Hematopoietic multipotent progenitor cell treated with erythropoietin and hydrocortisone succinate and interleukin-3 and kit ligand, for 6 days (in vitro differentiated cells): ENCODE results near the gene C1QTNF4.
A peak's percentile ranks its signal among the peaks of the same experiment; 100 is the strongest.

ENCODE experiments used
- DNase-seq: peaks from one replicate; pipeline ENCODE4 v3.0.0-alpha.2; 2015

The C1QTNF4 gene

DNA sequence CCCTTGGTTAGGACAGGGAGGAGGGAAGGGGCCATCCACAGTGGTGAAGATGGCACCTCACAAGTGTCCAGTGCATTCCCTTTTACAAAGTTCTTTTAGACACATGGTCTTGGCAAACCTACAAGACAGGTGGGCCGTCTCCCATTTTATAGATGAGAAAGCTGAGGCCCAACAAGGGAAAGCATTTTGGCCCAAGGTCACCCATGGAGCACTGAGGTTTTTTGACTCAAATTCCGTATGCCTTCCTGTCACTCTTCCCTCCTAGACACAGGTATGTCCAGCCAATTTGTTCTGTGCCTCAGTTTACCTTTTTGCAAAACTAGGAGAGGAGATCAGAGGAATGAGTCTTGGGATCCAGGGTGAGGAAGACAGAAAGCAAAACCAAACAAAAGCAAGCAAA is 1.2 kb downstream of the C1QTNF4 start:
- DNase-seq, result no peak

DNA sequence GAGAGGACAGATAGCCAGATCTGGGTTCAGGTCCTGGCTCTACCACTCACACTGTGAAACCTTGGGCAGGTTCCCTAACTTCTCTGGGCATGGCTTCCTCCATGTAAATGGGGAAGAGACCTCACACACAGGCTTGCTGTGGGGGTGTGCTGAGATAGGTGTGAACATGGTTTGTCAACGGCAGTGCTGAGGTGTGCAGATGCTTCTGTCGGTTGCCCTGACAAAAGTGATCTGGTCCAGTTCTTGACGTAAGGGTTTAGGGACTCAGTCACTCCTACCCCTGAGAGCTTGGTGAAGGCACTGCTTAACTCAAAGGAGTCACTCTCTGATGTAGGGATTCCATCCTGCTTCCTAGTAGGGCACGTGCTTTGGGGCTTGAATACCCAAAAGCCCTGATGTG is 2.0 kb downstream of the C1QTNF4 start:
- DNase-seq, result no peak

DNA sequence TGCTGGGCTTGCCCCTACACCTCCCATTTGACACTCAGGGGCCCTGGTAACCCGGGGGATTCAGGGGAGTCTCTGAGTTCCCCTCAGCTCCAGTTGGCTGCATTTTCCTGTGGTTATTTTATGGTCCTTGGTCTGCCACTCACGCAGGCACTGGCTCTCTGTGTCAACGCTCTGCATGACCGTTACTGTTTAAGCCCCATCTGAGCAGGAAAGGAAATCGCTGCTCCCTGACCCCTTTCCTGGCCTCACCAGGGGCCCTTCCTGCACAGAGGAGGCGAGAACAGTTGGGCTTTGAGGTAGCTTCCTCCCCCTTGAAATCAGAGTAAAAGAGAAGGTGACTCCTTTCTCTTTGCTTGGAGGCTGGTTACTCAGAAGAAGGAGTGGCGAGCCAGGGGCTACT is 2.4 kb downstream of the C1QTNF4 start:
- DNase-seq, result peak; percentile 42

DNA sequence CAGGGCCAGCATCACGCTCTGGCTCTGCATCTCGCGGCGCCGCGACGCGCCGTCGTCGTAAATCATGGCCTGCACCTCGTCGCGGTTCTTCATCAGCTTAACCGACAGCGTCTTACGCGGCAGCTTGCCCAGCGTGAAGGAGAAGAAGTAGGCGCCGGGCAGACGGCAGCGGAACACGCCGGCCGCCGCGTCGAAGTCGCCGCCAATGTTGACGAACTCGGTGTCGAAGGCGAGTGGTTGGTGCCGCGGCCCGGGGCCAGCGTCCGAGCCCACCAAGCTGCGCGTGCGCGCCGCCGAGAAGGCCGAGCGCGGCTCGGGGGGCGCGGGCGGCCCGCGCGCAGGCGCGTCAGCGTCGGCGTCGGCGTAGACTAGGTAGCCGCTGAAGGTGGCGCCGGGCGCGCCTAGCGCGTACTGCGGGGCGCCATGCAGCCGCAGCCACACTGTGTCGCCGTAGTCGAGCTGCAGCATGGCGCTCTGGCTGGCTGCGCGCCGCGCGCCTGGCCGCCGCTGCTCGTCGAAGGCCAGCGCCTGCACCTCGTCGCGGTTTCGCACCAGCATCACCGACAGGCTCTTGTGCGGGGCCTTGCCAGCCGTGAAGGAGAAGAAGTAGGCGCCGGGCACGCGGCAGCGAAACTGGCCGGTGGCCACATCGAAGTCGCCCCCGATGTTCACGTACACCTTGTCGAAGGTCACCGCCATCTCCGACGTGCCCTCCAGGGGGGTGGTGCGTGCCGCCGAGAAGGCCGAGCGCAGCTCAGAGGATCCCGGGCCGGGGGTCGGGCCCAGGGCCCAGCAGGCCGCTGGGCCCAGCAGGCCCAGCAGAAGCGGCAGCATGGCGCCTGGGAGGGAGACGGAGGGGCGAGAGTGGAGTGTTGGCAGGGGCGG is 4.0 kb downstream of the C1QTNF4 start:
- no peak for DNase-seq

DNA sequence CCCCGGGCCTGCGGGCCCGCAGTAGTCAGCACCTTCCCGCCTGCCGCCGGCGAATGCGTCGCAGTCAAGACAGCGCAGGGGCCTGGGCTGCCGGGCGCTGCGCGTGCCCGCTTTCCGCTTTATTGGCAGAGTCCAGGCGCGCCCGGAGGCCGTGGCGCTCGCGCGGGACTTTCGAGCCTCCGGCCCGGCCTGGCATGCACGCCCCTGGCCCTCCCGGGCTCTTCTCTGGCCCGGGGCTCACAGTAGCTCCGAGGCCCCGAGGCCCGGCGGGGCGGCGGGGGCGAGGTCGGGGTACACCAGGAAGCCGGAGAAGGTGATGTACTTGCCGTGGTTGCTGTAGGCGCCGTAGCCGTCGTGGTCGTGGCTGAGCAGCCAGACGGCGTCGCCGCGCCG is 4.6 kb downstream of the C1QTNF4 start:
- DNase-seq, result no peak

DNA sequence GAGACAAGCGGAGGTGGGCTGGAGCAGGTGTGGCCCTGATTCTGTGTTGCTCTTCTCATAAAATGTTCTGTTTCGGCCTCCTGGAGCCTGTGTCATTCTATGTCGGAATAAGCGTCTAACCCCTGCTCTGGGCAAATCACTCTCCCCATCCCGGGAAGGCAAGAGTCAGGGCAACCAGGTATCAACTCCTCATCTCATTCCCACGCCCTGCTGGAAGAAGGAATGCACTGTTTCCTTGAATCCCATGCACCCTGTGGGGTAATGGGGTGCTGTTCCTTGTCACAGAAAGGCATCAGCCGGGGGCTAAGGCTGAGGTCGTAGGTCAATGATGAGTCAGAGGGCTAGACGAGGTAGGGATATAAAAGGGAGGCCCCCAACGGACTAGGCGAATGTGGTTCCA is 5.1 kb downstream of the C1QTNF4 start:
- DNase-seq, result no peak

DNA sequence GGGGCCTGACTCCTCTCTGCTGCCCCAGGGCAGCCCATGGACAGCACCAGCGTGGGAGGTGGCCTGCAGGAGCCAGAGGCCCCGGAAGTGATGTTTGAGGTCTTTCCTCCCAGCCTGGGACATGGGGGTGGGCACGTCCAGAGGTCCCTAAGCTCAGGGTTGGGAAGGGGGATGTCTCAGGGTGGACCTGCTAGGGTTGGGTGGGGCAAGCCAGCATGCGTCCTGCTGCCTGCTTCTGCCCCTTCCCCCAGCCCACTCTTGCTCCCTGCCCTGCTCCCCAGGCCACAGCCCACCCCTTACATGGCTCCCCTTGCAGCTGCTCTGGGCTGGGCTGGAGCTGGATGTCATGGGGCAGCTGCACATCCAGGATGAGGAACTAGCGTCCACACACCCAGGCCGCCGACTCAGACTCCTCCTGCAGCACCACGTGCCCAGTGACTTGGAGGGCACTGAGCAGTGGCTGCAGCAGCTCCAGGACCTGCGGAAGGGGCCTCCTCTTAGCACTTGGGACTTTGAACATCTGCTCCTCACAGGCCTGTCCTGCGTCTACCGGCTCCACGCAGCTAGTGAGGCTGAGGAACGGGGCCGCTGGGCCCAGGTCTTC is 6.4 kb downstream of the C1QTNF4 start:
- peak; percentile 65 for DNase-seq

DNA sequence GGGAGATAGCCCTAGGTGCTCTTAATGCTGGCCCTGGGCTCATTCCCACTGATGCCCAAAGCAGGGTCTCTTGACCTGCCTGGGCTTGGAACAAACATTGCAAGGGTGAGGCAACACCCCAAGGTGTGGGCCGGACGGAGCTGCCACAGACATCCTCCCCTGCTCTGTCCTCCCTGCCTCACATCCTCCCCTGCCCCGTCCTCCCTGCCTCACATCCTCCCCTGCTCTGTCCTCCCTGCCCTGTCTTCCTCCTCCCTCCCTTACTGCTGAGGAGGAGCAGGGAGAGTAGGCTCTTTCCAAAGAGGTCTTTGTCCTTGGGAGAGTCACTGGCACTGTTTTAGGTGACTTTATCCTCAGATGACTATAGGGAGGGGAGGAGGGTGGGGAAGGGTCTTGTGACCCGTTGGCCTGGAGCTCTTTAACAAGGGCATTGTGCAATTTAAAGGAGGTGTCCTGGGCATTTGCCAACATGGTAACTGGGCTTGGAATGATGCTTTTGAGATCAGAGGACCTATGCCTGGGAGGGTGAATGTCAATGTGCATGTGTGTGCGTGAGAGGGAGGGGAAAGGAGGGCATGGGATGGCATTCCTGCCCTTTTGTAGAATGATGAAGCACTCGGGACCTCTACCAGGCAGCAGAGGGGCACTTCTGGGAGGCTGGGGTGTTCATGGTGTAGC is 7.0 kb downstream of the C1QTNF4 start:
- DNase-seq, result no peak

DNA sequence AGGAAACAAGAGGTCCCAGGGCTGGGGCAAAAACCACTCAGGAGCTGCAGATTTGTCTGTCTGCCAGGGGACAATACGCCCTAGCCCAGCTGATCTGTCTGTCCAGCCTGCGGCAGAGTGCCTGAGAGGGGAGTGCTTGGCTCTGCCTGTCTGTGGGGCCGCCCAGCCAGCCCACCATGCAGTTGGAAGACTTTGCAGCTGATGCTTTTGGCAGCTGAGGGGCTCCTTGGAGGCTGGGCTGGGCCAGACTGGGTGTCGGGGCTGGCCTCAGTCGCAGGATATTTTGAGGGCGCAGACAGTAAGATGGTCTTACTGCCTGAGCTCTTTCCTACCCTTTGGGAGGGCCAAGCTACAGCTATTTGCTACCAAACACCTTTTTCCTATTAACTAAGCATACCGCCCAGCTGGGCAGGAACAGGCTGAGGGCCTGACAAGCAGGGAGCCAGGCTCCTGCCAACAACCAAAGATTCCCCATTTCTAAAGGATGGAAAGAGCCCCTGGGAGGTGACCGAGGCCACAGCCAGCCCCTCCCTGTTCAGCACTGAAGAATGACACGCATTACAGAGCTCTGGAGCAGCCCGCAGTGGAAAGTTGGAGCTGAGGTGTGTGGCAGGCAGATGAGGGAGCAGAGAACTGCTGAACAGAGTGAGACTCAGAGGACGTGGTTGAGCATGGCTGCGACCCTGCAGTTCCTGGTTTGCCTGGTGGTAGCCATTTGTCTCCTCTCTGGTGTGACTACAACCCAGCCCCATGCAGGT is 7.9 kb downstream of the C1QTNF4 start, which contains the start of gene FAM180B:
FAM180B (plus strand) TSS at position 581 of the 758 bp plus-strand sequence; CDS start at position 672, 91 bp downstream.
- no peak for DNase-seq

DNA sequence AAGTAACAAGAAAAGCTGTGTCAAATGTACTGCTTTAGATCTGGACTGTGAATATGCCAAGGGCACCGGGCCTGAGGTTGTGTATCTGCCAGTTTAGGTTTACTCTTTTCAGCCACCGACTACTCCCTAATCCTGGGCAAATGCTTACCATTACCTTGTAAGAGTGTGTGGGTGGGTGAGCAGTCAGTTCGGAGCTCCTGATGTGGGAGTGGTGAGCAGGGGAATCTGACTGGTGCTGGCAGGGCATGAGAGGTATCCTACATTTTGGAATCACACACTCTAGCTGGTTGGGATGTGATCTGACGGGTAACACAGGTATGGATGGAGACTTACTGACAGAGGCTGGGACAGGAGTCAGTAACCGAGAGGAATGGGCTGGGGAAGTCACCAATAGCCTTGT is 10.4 kb downstream of the C1QTNF4 start:
- DNase-seq, result no peak

DNA sequence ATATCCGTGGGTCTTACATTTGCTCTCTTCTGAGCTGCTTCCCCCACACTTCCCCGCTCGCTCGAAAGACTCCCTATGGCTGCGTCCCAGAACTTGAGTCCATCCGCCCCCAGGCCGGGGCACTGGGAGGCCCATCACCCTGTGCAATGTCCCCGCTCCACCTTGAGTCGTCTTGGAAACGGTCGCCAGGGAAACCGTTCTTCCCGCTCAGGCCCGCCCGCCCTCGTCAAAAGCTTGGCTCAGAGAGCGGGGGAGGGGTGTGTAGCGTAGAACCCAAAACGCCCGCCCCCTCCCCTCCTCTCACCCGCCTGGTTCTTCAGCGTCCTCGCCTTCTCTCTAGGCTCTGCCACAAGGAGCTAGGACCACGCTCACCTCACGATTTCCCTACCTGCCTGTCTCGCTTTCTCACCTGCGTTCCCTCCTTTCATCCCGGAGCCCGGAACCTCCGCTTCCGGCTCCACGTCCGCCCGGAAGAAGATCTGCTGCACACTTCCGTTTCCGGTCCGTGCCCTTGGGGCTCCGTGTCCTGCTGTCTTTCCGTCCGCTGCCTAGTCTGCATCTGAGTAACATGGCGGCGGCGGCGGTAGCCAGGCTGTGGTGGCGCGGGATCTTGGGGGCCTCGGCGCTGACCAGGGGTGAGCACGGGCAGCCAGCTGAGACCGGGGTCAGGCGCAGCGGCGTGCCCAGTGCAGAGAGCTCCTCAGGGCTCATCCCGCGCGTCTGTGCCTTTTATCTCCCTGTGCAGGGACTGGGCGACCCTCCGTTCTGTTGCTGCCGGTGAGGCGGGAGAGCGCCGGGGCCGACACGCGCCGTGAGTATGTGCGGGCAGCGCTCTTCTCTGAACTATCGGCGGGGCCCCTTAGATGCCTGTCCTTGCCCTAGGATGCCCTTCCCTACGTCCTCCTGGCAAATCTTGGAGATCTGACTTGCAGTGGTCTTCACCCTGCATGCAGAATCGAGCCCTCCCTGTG is 15.4 kb downstream of the C1QTNF4 start, which contains the start of the genes KBTBD4 and NDUFS3:
KBTBD4 (minus strand) TSS at position 447 of the 971 bp plus-strand sequence; CDS start at position 428, 19 bp downstream.
NDUFS3 (plus strand) TSS at position 551 of the 971 bp plus-strand sequence; CDS start at position 569, 18 bp downstream.
- DNase-seq, result peak; percentile 93

DNA sequence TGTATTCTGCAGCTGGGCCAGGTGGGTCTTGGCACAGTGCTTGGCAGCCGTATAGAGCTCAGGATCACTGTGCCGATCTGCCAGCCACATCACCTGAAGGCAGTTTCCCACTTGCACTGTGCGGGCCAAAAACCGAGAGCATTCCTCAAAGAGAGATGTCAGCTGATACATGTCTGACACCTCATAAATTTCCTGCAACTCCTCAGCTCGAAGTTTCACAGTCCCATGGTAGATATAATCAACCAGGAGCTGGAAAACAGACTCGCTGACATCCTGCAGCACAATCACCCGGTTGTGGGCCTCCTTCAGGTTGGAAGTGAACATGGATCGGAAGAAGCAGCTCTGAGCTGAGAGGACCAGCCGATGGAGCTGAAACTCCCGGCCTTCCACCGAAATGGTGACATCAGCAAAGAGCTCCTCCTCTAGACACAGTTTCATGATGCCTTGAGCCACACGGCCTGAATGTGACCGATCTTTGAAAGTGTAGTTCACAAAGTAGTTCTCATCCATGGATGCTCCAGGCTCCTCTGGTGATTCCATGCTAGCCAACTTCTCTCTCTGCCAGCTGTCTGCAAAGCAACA is 16.7 kb downstream of the C1QTNF4 start:
- no peak for DNase-seq

DNA sequence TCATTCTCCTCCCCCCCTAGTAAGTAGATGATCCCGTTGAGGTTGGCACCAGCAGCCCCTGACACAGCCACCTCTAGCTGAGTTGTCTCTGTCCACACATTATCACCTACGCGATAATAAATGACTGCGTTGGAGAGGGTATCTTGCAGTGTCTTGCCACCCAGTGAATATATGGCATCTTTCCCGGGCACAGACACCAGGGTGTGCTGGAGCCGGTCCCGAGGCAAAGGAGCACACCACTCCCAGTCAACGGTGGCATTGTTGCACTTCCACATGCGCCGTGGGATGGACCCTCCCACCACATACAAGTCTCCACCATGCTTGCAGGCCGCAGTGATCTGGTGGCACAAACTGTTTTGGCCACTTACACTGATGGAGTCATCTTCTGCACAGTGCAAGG is 20.9 kb downstream of the C1QTNF4 start:
- DNase-seq, result no peak

DNA sequence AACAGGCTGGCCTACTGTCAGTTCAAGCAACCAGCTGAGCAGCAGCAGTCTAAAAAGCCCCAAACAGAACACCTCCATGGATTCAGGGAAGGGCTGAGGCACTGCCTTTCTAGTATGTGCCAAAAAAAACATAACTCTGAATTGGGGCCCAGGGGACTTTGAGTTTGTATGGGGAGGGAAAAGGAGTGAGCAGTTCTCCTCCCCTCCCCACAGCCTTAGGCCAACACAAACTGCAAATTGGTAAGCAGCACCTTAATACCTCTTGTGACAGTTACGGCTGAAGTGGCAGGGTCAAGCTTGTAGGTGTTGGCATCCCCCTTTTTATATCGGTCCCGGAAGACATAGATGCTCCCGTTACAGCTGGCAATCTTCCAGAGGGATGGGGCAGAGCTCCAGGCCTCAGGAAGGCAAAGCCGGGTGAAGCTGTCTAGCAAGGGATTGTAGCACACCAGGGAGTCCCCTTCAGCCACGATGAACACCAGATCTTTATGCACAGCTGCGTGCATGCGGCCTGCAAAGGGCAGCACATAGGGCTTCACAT is 21.4 kb downstream of the C1QTNF4 start:
- DNase-seq, result no peak

DNA sequence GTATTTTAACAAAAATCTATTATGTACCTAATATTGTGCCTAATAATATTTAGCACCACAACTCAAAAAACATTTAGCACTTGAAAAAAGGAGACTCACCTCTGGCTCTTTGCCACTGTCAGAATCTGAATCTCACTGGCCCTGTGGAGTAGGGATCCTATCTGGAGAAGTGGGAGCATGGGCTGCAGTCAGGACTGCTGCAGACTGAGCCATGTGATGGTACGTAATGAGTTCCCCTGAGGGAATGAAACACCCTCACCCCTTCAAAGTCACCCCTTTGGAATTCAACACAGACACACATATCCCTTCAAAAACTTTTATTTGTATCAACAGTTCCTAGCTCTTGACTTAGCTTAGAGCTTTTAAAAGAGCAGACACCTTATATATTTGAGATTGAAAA is 22.3 kb downstream of the C1QTNF4 start:
- no peak for DNase-seq

DNA sequence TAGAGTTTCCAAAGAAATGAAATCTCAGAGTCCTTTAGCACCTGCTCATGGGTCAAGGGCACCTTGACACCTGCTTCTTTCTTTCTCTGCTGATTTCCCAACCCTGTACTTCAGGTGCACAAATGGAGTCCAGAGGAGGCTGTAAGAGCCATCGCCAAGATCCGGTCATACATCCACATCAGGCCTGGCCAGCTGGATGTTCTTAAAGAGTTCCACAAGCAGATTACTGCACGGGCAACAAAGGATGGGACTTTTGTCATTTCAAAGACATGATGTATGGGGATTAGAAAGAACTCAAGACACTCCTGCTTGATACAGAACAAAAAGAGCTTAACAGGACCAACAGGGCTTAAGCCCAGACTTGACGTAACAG is 22.9 kb downstream of the C1QTNF4 start:
- no peak for DNase-seq

DNA sequence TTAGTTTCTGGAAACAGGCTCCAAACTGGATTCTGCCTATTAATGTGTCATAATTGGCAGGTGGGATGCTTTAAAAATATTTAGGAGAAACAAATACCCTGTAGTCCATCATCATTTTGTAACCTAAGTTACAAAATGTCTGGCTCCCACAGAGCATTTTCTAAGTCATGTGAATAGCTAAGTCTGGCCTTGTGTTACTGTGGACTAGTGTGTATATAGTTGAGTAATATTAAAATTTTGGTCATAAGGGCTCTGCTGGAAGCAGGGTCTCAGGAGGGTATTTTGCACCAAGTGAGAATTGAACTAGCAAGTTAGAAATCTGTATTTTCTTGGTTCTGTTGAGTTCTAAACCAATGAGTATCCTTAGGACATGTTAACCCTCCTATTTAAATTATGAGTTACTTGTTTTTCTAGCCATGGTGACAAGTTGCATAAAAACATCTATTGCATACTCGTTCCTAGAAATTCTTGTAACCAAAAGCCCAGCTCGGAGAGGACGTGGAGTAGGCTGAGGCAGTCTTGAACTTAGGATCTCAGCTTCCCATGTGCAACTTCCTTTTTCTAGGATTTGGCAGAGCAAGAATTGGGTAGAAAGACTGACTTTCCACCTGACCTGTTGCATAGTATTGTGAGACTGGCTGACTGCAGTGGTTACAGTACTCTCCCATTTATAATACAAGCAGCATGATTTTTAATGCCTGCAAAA is 23.4 kb downstream of the C1QTNF4 start:
- DNase-seq, result no peak

DNA sequence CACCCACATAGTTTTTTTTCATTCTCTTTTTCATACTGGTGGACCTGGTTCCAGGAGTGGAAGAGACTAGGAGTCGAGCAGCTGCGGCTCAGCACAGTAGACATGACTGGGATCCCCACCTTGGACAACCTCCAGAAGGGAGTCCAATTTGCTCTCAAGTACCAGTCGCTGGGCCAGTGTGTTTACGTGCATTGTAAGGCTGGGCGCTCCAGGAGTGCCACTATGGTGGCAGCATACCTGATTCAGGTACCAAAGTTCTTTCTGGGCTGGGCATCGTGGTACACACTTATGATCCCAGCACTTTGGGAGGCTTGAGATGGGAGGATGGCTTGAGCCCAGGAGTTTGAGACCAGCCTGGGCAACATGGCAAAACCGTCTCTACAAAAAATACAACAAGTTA is 24.6 kb downstream of the C1QTNF4 start:
- DNase-seq, result no peak

DNA sequence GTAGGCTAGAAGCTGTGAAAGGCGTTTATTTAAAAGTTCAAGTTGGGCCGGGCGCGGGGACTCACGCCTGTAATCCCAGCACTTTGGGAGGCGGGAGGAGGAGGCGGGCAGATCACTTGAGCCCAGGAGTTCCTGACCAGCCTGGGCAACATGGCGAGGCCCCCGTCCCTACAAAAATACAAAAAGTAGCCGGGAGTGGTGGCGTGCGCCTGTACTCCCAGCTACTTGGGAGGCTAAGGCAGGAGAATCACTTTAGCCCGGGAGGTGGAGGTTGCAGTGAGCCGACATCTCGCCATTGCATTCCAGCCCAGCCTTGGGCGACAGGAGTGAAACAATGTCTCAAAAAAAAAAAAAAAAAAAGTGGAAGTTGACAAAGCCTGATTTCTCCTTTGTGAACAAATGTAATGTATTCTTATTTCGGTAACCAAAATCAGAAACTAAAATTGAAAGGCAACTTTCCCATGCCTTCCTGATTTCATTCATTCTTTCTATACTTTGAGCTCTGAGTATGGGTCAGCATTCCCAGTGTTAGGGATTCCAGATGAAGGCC is 28.0 kb downstream of the C1QTNF4 start:
- DNase-seq, result peak; percentile 43
